WTC11 (cell line): ENCODE results near the gene SOX6. TPM values are rescaled to one million over a fixed set of nuclear protein-coding genes. Genes with fewer than 3 reads are reported as not detected.

Source experiments
- ATAC-seq: fragments of 200-7000 bp; cut with Tn5 transposase; 2 replicates; pipeline ENCODE4 v1.10.0; 2021; ENCODE audit warnings: mild to moderate bottlenecking, moderate library complexity
- CTCF ChIA-PET: fragments of 300-600 bp; sonication (Branson Sonifier 250); formaldehyde crosslinking; loops from one replicate; lab custom pipeline; 2021; ENCODE audit warnings: antibody characterized with exemption; lab: Charles Lee
- POLR2A ChIA-PET: fragments of 350-600 bp; sonication (Branson Sonifier 250); formaldehyde crosslinking; loops from one replicate; lab custom pipeline; 2021; ENCODE audit warnings: antibody characterized with exemption; lab: Charles Lee
- DNase-seq: peaks from one replicate; pipeline ENCODE4 v3.0.0; 2021; ENCODE audit warnings: low spot score
- H3K27ac Mint-ChIP-seq: 2 replicates; pipeline ENCODE4 v1.8.0; 2021; ENCODE audit warnings: mixed read lengths
- H3K27me3 Mint-ChIP-seq: 2 replicates; pipeline ENCODE4 v1.8.0; 2021; ENCODE audit warnings: low read depth, mild to moderate bottlenecking, moderate library complexity, mixed read lengths
- H3K36me3 Mint-ChIP-seq: 2 replicates; pipeline ENCODE4 v1.8.0; 2021; ENCODE audit warnings: mixed read lengths
- H3K4me1 Mint-ChIP-seq: 2 replicates; pipeline ENCODE4 v1.8.0; 2022; ENCODE audit warnings: mixed read lengths
- H3K4me3 Mint-ChIP-seq: 2 replicates; pipeline ENCODE4 v1.8.0; 2021; ENCODE audit warnings: mild to moderate bottlenecking, moderate library complexity, mixed read lengths
- H3K9me3 Mint-ChIP-seq: 2 replicates; pipeline ENCODE4 v1.8.0; 2021; ENCODE audit warnings: mixed read lengths
- ATF1 ChIP-seq: sonication (generic); formaldehyde crosslinking; IDR thresholded peaks from 2 replicates; pipeline ENCODE4 v1.8.1; 2023; ENCODE audit warnings: mild to moderate bottlenecking, moderate library complexity, missing genetic modification reagents
- ATF3 ChIP-seq: sonication (generic); formaldehyde crosslinking; conservative IDR thresholded peaks from 2 replicates; pipeline ENCODE4 v1.8.1; 2022; ENCODE audit warnings: mild to moderate bottlenecking, missing genetic modification reagents
- CREB1 ChIP-seq: sonication (generic); formaldehyde crosslinking; IDR thresholded peaks from 2 replicates; pipeline ENCODE4 v1.8.0; 2023; ENCODE audit warnings: mild to moderate bottlenecking, missing genetic modification reagents
- E2F1 ChIP-seq: sonication (generic); formaldehyde crosslinking; IDR thresholded peaks from 2 replicates; pipeline ENCODE4 v1.8.0; 2022; ENCODE audit warnings: mild to moderate bottlenecking, missing genetic modification reagents
- ELF4 ChIP-seq: sonication (generic); formaldehyde crosslinking; IDR thresholded peaks from 2 replicates; pipeline ENCODE4 v1.8.1; 2022; ENCODE audit warnings: low read depth, mild to moderate bottlenecking, moderate library complexity, missing genetic modification reagents
- ERG ChIP-seq: fragments of 250-450 bp; sonication (Bioruptor Pico); IDR thresholded peaks from 2 replicates; pipeline ENCODE4 v1.8.0; 2021; ENCODE audit warnings: mild to moderate bottlenecking
- FOXJ3 ChIP-seq: sonication (generic); formaldehyde crosslinking; IDR thresholded peaks from 2 replicates; pipeline ENCODE4 v1.9.0; 2021; ENCODE audit warnings: missing genetic modification reagents, mild to moderate bottlenecking, borderline replicate concordance
- GTF2I ChIP-seq: fragments of 250-450 bp; sonication (Bioruptor Pico); conservative IDR thresholded peaks from 2 replicates; pipeline ENCODE4 v1.4.0; 2021; ENCODE audit warnings: mild to moderate bottlenecking
- IRF2 ChIP-seq: sonication (generic); formaldehyde crosslinking; IDR thresholded peaks from 2 replicates; pipeline ENCODE4 v1.8.0; 2022; ENCODE audit warnings: low read depth, missing genetic modification reagents, borderline replicate concordance
- MYBL2 ChIP-seq: sonication (generic); formaldehyde crosslinking; IDR thresholded peaks from 2 replicates; pipeline ENCODE4 v1.8.1; 2023; ENCODE audit warnings: mild to moderate bottlenecking, moderate library complexity, missing genetic modification reagents
- NR1H2 ChIP-seq: sonication (generic); formaldehyde crosslinking; IDR thresholded peaks from 2 replicates; pipeline ENCODE4 v1.9.0; 2021; ENCODE audit warnings: mild to moderate bottlenecking, moderate library complexity, missing genetic modification reagents
- OVOL2 ChIP-seq: fragments of 250-450 bp; sonication (Bioruptor Pico); IDR thresholded peaks from 2 replicates; pipeline ENCODE4 v1.9.0; 2021; ENCODE audit warnings: mild to moderate bottlenecking, borderline replicate concordance
- RELA ChIP-seq: sonication (generic); formaldehyde crosslinking; IDR thresholded peaks from 2 replicates; pipeline ENCODE4 v1.8.1; 2022; ENCODE audit warnings: missing genetic modification reagents, mild to moderate bottlenecking, borderline replicate concordance
- SOX15 ChIP-seq: fragments of 250-450 bp; sonication (Bioruptor Pico); IDR thresholded peaks from 2 replicates; pipeline ENCODE4 v1.9.0; 2021; ENCODE audit warnings: mild to moderate bottlenecking
- TEAD1 ChIP-seq: sonication (generic); formaldehyde crosslinking; IDR thresholded peaks from 2 replicates; pipeline ENCODE4 v1.8.0; 2022; ENCODE audit warnings: mild to moderate bottlenecking, missing genetic modification reagents
- ZMAT4 ChIP-seq: fragments of 250-450 bp; sonication (Bioruptor Pico); IDR thresholded peaks from 2 replicates; pipeline ENCODE4 v1.9.0; 2021; ENCODE audit warnings: mild to moderate bottlenecking
- ZNF416 ChIP-seq: fragments of 250-450 bp; sonication (Bioruptor Pico); IDR thresholded peaks from 2 replicates; pipeline ENCODE4 v1.9.0; 2021; ENCODE audit warnings: mild to moderate bottlenecking, inconsistent platforms
- ZNF425 ChIP-seq: fragments of 250-450 bp; sonication (Bioruptor Pico); conservative IDR thresholded peaks from 2 replicates; pipeline ENCODE4 v1.9.0; 2021; ENCODE audit warnings: mild to moderate bottlenecking
- total RNA-seq: library from RNA; stranded (reverse); gene quantifications from 3 replicates; pipeline ENCODE4 v1.2.3, GENCODE V29; 2021
- TF ChIP-seq, protein P1 (sequence below): sonication (generic); formaldehyde crosslinking; IDR thresholded peaks from 2 replicates; pipeline ENCODE4 v1.8.1; 2023; ENCODE audit warnings: mild to moderate bottlenecking, missing genetic modification reagents, borderline replicate concordance
- TF ChIP-seq, protein P2 (sequence below): sonication (generic); formaldehyde crosslinking; IDR thresholded peaks from 2 replicates; pipeline ENCODE4 v1.8.1; 2023; ENCODE audit warnings: mild to moderate bottlenecking, missing genetic modification reagents, moderate library complexity
- TF ChIP-seq, protein P3 (sequence below): sonication (generic); formaldehyde crosslinking; IDR thresholded peaks from 2 replicates; pipeline ENCODE4 v1.8.0; 2023; ENCODE audit warnings: mild to moderate bottlenecking, missing genetic modification reagents
- TF ChIP-seq, protein P4 (sequence below): sonication (generic); formaldehyde crosslinking; IDR thresholded peaks from 2 replicates; pipeline ENCODE4 v1.8.1; 2023; ENCODE audit warnings: mild to moderate bottlenecking, missing genetic modification reagents

SOX6 gene
- total RNA-seq, 1 experiment from 2014 or later, result 0.13 TPM

DNA sequence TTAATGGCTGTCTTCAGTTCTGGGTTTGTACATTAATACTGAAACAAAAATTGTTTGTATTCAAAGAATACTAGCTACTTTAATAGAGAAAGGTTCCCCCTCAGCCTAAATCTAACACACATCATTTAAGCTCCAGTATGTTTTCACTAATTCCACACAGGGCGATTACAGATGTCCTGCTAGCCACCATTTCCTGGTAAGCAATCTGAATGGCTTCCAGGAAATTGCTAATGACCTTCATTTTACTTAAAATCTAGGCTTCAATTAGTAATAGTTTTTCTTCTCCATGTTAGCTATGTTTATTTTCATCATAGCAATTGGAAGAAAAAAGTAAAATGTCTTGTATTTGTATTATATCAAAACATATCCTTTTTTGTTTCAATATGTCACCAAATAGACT is 132.8 kb downstream of the SOX6 start (continued):
- TF ChIP-seq ZMAT4 (CRISPR knock-in tag) (no peak), CREB1 (CRISPR knock-in tag) (no peak), ATF3 (no peak), OVOL2 (CRISPR knock-in tag) (no peak), NR1H2 (CRISPR knock-in tag) (no peak), ZNF425 (CRISPR knock-in tag) (no peak), IRF2 (no peak), ELF4 (CRISPR knock-in tag) (no peak)
- TF ChIP-seq, protein P1, sequence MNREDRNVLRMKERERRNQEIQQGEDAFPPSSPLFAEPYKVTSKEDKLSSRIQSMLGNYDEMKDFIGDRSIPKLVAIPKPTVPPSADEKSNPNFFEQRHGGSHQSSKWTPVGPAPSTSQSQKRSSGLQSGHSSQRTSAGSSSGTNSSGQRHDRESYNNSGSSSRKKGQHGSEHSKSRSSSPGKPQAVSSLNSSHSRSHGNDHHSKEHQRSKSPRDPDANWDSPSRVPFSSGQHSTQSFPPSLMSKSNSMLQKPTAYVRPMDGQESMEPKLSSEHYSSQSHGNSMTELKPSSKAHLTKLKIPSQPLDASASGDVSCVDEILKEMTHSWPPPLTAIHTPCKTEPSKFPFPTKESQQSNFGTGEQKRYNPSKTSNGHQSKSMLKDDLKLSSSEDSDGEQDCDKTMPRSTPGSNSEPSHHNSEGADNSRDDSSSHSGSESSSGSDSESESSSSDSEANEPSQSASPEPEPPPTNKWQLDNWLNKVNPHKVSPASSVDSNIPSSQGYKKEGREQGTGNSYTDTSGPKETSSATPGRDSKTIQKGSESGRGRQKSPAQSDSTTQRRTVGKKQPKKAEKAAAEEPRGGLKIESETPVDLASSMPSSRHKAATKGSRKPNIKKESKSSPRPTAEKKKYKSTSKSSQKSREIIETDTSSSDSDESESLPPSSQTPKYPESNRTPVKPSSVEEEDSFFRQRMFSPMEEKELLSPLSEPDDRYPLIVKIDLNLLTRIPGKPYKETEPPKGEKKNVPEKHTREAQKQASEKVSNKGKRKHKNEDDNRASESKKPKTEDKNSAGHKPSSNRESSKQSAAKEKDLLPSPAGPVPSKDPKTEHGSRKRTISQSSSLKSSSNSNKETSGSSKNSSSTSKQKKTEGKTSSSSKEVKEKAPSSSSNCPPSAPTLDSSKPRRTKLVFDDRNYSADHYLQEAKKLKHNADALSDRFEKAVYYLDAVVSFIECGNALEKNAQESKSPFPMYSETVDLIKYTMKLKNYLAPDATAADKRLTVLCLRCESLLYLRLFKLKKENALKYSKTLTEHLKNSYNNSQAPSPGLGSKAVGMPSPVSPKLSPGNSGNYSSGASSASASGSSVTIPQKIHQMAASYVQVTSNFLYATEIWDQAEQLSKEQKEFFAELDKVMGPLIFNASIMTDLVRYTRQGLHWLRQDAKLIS (CRISPR knock-in tag), result no peak

DNA sequence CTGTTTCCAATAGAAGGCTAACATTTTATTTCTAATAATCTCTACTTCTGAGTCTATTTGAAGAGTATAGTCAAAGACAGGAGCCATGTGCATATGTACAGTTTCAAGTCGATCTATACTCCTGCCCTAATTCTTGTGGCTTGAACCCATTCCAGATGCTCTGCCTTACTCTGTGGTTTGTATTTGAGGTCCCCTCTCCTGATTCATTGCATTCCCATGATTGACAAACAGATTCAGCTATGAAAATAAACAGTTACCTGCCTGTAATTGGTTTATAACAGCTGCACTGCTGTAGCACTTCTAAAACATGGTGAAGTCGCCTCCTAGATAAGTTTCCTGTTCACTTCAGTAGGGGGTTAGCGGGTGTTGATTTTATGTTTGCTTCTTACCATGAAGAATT is 138.7 kb downstream of the SOX6 start:
- ChIA-PET POLR2A (no interaction called here), CTCF (no interaction called here)
- ATAC-seq (no peak), DNase-seq (no peak)
- Mint-ChIP-seq H3K4me3 (no peak overlapping the region), H3K27me3 (no peaks in the 10 kb centered on the region), H3K9me3 (no peaks in the 10 kb centered on the region), H3K27ac (no peak overlapping the region), H3K36me3 (no peaks in the 10 kb centered on the region), H3K4me1 (peaks cover 4% of the 10 kb centered on the region)
- TF ChIP-seq ERG (CRISPR knock-in tag), result no peak
- TF ChIP-seq, protein P2, sequence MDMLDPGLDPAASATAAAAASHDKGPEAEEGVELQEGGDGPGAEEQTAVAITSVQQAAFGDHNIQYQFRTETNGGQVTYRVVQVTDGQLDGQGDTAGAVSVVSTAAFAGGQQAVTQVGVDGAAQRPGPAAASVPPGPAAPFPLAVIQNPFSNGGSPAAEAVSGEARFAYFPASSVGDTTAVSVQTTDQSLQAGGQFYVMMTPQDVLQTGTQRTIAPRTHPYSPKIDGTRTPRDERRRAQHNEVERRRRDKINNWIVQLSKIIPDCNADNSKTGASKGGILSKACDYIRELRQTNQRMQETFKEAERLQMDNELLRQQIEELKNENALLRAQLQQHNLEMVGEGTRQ, result no peak
- TF ChIP-seq TEAD1, result no peak
- TF ChIP-seq GTF2I (CRISPR knock-in tag), result no peak
- TF ChIP-seq SOX15, result no peak
- no peak for TF ChIP-seq MYBL2 (CRISPR knock-in tag)
- no peak for TF ChIP-seq NR1H2 (CRISPR knock-in tag)
- TF ChIP-seq ATF1 (CRISPR knock-in tag), result no peak
- TF ChIP-seq ZNF416 (CRISPR knock-in tag), result no peak
- TF ChIP-seq, protein P3, sequence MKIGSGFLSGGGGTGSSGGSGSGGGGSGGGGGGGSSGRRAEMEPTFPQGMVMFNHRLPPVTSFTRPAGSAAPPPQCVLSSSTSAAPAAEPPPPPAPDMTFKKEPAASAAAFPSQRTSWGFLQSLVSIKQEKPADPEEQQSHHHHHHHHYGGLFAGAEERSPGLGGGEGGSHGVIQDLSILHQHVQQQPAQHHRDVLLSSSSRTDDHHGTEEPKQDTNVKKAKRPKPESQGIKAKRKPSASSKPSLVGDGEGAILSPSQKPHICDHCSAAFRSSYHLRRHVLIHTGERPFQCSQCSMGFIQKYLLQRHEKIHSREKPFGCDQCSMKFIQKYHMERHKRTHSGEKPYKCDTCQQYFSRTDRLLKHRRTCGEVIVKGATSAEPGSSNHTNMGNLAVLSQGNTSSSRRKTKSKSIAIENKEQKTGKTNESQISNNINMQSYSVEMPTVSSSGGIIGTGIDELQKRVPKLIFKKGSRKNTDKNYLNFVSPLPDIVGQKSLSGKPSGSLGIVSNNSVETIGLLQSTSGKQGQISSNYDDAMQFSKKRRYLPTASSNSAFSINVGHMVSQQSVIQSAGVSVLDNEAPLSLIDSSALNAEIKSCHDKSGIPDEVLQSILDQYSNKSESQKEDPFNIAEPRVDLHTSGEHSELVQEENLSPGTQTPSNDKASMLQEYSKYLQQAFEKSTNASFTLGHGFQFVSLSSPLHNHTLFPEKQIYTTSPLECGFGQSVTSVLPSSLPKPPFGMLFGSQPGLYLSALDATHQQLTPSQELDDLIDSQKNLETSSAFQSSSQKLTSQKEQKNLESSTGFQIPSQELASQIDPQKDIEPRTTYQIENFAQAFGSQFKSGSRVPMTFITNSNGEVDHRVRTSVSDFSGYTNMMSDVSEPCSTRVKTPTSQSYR (CRISPR knock-in tag), result no peak
- TF ChIP-seq, protein P4, sequence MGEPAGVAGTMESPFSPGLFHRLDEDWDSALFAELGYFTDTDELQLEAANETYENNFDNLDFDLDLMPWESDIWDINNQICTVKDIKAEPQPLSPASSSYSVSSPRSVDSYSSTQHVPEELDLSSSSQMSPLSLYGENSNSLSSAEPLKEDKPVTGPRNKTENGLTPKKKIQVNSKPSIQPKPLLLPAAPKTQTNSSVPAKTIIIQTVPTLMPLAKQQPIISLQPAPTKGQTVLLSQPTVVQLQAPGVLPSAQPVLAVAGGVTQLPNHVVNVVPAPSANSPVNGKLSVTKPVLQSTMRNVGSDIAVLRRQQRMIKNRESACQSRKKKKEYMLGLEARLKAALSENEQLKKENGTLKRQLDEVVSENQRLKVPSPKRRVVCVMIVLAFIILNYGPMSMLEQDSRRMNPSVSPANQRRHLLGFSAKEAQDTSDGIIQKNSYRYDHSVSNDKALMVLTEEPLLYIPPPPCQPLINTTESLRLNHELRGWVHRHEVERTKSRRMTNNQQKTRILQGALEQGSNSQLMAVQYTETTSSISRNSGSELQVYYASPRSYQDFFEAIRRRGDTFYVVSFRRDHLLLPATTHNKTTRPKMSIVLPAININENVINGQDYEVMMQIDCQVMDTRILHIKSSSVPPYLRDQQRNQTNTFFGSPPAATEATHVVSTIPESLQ, result no peak
- TF ChIP-seq E2F1, result no peak
- no peak for TF ChIP-seq FOXJ3 (CRISPR knock-in tag)
- TF ChIP-seq RELA (CRISPR knock-in tag), result no peak
